Smooth muscle cell of the brain vasculature (primary cell): Measurements from ENCODE around the gene PPIP5K1.
A peak's percentile ranks its signal among the peaks of the same experiment; 100 is the strongest.

Experiments
- DNase-seq: peaks from one replicate; pipeline ENCODE4 v3.0.0-alpha.2; 2012; ENCODE audit warnings: low read depth, low spot score

The PPIP5K1 gene

DNA sequence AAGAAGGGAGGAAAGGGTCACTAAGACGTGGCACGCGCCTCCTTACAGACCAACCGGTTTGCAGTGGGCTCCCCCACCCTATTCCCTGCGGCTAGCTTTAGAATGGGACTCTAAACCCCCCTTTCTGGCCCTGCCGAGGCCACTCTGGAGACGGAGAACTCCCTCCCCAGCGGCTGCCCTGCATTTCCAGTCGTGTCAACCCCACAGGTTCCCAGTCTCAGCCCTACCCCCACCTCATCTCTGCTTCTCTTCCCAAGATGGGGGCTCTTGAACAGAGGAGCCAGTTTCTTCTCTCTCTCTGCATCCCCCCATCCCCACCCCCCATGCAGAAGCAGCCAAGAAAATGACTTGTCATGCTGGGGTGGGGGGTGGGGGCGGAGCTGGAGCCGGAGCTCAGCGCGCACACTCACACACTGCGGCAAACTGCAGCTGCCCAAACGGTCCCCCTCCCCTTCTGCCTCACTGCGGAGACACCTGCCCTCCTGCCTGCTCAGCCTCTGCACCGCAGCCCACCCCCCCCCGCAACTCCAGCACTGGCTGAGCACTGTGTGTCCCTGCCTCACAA lies 71.7 kb downstream of the PPIP5K1 start:
- DNase-seq, result no peak

DNA sequence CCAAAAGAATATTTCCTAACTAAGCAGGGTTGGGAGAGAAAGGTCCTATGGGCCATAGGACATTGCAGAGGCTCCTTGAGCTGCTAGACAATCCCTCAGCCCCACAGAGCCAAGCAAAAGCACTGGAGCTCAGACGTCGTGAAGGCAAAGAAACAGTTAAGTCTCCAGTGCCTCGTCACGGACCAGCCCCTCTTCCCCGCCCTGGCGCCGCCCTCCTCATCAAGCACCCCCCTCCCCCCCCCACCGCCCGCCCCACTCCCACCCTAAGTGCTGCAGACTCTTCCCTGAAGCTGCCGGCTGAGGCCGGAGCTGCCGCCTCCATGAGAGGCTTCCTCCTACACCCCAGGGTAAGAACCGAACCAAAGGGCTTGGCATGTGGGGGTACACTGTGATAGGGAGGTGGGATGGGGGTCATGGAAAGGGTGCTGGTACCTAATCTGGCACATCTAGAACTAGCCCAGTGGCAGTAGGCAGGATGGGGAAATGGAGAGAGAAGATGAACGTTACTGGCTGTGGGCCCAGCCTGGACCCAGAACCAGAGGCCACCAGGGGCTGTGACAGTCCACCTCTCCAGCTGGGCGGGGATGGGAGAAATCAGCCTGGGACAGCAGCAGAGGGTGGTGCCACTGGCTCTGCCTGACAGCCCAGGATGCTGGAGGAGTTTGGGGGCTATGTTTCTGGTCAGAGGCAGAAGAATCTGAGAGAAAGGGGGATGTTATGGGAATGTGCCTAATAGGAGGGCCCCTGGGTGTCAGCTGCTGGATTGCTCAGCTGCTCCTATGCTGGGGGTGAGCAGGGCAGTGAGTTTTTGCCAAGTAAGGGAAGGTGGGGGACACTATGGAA lies 72.4 kb downstream of the PPIP5K1 start, which contains the start of gene MAP1A:
TSS of gene MAP1A (plus strand) at position 255 of the 843 bp plus-strand sequence. CDS start 3,866 bp downstream, outside the sequence.
- no peak for DNase-seq

DNA sequence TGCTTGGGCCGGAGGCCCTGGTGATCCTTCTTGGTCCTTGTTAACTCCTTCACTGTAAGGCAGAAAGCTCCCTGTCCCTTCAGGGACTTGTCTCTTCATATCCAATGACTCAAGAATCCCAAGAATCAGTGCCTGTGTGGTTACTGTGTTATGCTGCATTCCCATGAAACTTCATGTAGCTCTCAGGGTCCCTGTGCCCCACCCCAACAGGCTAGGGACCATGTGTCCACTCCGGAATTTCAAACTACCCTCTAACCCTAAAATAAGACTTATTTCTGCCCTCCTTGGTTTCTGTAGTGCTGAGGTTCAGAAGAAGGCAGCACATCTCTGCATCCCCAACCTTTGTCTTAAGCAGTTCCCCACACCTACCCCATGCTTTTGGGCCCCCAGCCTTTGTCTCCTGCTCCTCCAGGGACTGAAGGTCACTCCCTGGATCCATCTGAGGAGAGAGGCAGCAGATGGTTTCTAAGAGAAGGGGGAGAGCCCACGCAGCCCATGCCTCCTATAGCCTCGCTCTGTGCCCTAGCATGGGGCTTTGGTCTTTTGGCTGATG lies 73.1 kb downstream of the PPIP5K1 start:
- no peak for DNase-seq

DNA sequence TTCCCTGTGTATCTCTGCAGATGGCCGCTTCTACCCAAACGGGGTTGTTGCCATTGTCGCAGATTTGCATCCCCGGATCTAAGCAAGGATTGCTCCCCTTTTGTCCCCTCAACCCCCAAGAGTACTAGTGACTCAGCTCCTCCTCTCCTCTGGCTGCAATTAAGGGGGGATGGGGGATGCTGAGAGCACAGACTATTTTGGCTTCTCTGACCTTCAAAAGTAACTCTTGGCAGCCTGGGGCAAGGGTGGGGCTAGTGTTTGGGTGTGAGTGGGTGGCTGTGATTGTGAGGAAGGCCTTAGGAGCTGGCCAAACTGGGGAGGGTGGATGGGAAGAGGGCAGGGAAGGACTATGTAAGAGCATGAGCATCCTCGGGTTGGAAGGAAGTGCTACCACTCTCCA lies 73.8 kb downstream of the PPIP5K1 start:
- DNase-seq, result no peak

DNA sequence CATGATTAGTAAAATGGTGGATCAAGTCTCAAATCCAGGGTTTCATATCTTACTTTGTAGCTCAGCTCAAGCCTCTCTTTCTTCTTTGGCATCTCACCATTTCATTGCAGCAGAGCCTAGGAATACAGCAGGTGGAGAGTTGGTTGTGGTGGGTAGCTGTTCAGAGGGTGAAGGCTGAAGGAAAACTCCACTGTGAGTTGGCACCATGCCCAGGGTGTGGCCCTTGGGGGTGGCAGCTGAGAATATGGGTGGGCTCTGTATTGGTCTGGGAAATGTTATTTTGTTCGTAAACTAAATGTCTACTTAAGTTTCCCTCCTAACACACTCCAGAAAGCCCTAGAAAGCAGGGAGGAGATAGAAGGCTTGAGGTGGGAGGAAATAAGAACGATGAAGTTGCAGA lies 74.3 kb downstream of the PPIP5K1 start:
- no peak for DNase-seq

DNA sequence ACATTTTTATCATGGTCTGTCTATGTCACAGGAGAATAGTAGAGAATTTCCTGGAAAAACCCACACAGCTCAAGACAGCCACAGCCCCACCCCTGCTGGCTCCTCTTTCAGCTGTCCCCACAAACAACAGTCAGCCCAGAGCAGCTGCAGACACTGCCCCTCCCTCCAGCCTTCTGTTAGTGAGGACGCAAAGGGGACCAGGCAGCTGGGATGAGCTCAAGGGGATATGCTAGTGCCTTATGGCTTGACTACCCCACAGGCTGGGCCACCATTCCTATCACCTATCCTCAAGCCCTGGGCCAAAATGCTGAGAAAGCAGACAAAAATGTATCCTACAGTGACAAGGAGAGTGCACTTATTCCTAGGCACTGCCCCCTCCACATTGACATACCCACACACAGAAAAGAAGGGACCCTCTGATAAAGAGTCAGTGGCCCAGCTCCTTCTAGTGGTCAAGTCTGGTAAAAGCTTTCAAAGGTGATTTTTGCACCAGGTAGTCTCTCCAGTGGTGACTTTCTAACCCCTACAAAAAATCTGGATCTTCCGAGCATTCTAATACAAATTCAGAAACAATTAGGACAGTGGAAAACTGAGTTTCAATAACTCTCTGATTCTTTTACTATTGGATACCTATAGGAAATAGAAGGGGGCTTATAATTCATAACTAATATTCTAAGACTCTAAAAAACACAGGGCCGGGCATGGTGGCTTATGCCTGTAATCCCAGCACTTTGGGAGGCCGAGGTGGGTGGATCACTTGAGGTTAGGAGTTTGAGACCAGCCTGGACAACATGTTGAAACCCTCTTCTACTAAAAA lies 75.6 kb downstream of the PPIP5K1 start:
- DNase-seq, result no peak

DNA sequence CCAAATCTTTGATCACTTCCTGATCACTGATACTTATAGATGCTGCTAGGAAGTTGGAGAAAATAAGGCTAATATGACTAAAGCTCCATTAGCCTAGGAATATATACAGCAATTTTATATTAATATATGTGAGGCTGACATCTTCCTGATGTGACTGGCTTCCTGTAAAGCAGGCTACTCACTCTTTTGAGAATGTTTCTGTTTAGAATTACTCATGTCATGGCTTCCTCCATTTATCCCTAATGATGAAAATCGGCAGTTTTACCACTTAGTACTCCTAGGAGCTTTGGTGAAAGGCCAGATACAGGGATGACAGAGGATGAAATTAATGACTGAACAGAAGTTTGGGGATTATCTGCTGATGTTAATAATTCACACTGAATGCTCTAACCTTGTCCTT lies 76.5 kb downstream of the PPIP5K1 start:
- no peak for DNase-seq

DNA sequence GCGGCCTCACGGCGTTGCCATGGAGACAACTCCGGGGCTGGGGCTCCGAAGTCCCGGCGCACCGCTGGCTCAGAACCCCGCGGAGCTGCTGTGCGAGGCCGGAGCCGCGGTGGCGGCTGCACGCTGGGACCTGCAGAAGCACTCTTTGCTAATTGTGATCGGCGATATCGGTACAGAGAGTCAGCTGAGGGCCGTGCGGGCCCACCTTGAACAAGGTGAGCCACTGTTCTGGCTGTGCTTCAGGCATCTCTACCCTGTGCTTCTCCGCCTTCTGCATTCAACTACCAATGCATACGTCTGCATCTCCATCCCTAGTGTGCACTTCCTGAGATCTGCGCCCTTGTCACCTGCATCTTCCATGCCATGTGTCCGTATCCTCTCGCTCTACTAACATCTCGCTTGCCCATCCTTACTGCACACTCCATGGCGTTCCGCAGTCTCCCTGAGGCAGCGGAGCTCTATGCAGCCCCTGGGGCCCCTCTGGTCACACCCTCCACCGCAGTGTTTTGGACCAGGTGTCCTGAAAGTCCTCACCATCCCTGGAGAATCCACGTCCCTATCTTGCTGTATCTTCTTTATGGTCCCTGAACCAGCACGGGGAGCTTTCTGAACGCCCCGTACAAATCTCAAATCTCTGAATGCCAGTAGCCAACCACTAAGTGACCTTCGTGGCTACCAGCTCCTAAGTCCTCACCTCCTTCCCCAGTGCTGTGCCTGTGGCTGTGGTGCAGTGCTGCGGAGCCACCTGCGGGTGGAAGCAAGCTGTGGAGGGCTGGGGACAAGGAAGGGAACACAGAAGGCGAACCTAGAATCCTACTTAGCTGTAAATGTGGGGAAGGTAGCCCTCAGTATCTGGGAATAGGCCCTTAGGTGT lies 78.8 kb downstream of the PPIP5K1 start:
- DNase-seq, result no peak

DNA sequence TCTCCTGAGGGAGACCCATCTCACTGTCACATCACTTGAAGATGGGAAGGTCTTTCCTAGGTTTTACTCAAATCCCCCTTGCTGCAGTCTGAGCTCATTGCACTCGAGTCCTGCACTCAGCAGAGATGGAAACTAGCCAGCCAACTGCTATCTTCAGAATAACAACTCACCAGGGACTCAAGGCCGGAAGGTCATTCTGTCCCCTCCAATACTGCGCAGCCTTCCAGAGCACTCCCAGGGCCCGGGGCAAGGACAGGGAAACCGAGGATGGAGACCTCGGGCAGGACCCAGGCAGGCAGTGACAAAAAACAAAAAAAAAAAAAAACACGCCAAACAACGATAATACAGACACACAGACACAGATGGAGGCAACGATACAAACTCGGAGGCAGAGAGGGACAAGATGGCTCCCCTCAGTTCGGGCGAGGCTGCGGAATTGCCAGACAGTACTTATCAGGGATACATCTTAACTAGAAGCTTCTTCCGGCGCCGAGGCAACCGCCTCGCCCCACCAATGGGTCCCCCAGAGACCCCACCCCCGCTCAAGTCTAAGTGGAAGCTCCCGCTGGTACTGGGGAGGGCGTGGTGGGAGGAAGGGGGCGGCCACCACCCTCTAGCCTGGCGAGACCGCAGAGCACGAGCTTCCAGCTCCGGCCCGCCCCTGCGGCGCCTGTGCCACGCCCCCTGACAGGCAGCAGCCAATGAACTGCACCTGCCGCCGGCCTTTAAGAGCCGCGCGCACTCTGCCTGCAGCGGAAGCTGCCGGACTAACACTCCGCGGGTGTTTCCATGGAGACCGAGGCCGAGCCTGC lies 79.6 kb downstream of the PPIP5K1 start:
- peak; percentile 95 for DNase-seq

DNA sequence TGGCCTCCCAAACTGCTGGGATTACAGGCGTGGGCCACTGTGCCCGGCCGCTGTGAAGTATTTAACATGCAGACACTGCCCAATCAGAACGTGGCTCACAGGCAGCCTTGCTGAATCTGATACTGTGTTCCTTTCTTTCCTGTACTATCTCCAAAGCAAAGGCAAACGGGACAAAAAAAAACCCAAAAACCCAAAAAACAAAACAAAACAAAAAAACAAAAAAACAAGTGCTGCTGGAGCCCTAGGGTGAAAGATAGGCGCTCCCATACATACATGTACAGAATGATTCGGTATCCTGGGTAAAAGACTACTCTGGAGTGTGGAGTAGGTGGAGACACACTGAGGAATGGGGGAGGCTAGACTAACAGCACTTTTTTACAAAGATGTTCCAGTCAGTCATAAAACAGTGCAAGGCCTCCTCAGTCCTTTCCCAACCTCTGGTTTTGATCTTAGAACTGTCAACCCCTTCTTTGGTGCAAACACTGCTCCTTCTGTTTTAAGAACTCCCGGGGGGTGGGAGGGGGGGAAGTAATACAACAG lies 80.3 kb downstream of the PPIP5K1 start:
- no peak for DNase-seq

DNA sequence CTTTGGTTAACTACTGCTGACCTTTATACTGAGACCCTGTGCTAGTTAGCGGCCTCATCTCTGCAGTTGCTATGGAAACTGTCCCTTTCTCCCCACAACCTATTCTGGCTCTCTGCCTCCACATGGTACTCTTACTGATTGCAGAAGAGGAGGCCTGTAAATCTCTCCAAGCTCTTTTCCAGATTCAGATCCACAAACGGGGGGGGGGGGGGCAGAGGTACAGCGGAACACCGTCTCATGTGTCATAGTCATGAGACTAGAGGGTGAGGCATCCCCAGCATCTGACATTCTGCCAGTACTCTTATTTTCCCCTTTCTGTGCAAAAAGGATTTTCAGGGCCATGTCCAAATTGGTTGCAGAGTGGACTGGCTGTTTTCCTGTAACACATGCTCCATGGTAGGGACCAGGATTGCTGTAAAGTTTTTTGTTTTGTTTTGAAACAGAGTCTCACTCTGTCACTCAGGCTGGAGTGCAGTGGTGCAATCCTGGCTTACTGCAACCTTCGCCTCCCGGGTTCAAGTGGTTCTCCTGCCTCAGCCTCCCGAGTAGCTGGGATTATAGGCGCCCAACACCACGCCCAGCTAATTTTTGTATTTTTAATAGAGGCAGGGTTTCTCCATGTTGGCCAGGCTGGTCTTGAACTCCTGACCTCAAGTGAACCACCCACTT lies 80.9 kb downstream of the PPIP5K1 start:
- DNase-seq, result no peak

DNA sequence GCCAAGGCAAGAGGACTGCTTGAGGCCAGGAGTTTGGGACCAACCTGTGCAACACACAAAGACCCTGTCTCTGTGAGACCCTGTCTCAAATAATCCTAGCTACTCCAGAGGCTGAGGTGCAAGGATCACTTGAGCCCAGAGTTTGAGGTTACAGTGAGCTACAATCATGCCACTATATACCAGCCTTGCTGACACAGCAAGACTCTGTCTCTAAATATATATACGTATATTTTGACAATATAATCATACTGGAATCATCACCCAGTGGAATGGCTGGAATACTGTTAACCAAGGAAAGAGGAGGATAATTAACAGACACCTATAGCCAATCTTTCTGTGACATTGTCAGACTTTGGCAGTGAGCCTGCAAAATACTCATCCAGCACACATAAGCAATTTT lies 81.6 kb downstream of the PPIP5K1 start:
- no peak for DNase-seq

DNA sequence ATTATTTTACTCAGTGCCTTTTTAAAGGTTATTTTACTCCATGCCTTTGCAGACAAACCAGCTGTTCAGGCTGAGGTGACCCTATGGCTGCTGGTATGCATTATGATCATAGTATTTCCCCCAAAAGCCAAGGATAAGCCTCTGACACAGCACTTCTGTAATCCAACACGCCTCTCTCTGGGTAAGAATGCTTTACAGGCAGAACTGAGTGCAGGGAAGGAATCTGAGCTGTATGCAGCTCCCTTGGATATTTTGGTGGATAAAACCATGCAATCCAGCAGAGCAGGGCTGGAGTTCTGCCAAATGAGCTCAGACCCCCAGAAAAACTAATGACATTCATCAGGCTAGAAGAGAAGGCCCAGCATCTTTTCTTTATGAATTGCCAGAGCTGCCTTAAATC lies 84.3 kb downstream of the PPIP5K1 start:
- DNase-seq, result no peak

DNA sequence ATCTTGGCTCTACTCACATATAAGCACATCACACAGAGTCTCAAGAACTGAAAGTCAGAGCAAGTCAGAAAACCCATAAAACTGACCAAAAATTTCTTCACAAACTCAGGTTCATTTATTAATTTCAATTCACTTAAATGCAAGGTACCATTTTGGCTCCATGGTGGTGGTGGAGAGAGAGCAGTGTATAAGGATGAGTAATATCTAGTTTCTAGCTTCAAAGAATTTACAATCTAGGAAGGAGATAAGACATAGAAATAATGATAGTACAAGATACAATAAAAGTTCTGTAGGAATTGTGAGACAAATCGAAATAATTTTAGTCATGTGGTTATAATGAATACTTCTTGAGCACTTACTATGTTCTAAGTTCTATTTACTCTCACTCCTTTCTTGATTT lies 90.4 kb downstream of the PPIP5K1 start:
- no peak for DNase-seq

DNA sequence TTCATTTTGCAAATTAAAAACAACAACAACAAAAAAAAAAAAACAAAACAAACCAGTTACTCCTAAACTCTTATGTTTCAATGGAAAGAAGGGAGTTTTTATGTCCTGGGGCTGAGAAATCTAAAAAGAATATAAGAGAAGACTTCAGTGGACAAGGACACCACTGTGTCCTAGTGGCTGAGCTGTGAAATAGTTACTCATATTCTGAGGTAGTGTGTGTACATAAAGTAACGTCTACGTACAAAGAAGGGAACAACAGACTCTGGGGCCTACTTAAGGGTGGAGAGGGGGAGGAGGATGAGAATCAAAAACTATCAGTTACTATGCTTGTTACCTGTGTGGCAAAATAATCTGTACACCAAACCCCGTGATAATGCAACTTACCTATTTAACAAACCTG lies 91.0 kb downstream of the PPIP5K1 start:
- DNase-seq, result no peak

DNA sequence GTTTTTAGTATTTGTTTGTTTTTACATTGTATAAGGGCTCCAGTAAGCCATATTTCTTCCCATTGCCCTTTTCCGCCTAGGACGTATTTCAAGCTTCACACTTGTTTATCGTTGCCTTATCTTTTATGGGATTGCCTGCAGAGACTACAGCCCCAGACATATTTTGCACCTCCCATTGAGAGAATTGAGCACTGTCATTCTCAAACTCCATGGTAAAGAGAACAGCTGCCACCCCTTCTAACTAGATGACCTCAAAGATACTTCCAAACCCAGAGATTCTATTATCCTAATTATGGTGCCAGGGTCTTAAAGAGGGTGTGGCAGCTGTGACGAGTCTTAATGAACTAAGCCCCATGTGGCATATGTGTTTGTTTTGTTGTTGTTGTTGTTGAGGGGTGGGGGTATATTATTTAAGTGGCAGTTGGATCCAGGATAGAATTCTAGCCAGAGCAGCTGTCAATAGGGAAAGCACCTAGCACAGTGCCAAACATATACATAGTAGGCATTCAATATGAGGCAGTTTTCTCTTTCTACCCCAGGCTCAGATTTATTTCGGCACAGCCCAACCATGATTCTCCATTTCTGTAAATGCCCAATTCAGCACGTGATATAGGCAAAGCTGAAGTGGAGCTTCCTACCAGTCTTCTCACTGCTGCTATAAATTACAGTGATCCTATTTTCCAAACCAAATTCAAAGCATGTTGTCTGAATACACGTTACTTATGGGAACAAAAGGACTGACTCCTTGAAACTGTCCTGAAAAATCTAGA lies 96.1 kb downstream of the PPIP5K1 start:
- no peak for DNase-seq

DNA sequence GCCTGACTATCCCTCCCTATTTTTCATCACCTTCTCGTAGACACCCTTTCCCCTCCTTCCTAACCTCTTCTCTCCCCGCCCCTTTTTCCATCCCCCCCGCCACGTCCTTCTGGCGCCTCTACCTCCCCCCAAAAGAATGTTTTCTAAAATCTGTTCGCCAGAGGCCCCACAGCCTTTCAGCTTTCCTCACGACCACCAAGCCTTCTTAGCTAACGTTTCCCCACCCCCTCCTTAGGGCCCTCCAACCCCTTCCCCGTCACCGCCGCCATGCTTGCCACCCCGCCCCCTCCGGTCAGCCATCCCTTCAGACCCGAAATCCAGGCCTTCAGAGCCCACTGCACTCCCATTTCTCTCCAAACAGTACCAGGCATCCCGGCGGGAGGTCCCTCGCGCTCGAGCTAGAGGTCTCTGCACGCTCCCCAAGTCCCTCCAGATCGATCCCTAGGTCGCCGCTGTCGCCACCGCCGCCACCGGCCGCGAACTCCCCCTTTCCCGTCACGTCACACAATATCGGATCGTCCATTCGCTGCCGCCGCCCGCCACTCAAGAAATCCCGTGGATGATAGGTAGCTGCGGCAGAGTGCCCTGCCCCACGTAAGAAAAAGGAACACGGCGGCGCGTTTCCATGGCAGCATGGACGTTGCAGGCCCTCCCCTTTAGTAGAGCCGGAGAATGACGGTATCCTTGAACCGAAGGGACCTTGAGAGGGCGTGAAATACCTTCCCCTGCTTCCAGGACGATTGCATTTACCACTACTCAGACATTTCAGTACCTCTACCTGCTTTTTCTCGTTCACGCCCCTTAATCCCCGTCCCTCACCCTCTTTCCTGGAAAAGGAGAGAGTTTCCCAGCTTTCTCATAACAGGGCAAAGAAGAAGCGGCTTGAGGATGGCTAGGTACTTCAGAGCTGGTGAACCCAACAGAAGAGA lies 97.1 kb downstream of the PPIP5K1 start, which contains the start of gene TP53BP1:
TSS of gene TP53BP1 (minus strand) at position 484 of the 929 bp plus-strand sequence. CDS start at position 371, 113 bp downstream.
- peak; percentile 74 for DNase-seq
